Stimulated activated CD8-positive, alpha-beta memory T cell treated with anti-CD3 and anti-CD28 coated beads, Interleukin-4, amount 100 ng/mL, for 4 hours (primary cell): ENCODE measurements around the gene IL10.
A peak's percentile ranks its signal among the peaks of the same experiment; 100 is the strongest.

Experiments used
- DNase-seq, 2 donors: peaks; one replicate each; pipeline ENCODE4 v3.0.0-alpha.2; 2020; ENCODE audit warnings: low read depth in 2 of 2, low spot score in 1 of 2

IL10 gene

GRCh38 chr1:206737729-206738201 is 34.5 kb downstream of the IL10 start:
- no peak for DNase-seq

GRCh38 chr1:206736878-206737728 is 35.2 kb downstream of the IL10 start:
- peak in 1 of 2 donors; percentile 30 for DNase-seq

- DNase-seq: no peak
Observed at GRCh38 chr1:206735553-206736031, 36.7 kb downstream of the IL10 start.

- DNase-seq: peak; percentile 50 to 77
Observed at GRCh38 chr1:206734499-206735142, 37.7 kb downstream of the IL10 start.

GRCh38 chr1:206732992-206733391 is 39.3 kb downstream of the IL10 start:
- no peak for DNase-seq

- DNase-seq: no peak
Observed at GRCh38 chr1:206732508-206732907, 39.8 kb downstream of the IL10 start.

- DNase-seq: no peak
Observed at GRCh38 chr1:206729507-206729906, 42.8 kb downstream of the IL10 start.

- no peak for DNase-seq
Observed at GRCh38 chr1:206729050-206729449, 43.2 kb downstream of the IL10 start.

- no peak for DNase-seq
Observed at GRCh38 chr1:206728697-206728987, 43.7 kb downstream of the IL10 start.

- no peak for DNase-seq
Observed at GRCh38 chr1:206727981-206728696, 44.2 kb downstream of the IL10 start.

GRCh38 chr1:206725109-206725963 is 47.0 kb downstream of the IL10 start:
- DNase-seq: peak in 1 of 2 donors; percentile 28

GRCh38 chr1:206723805-206724472 is 48.4 kb downstream of the IL10 start:
- no peak for DNase-seq

- no peak for DNase-seq
Observed at GRCh38 chr1:206723462-206723804, 48.9 kb downstream of the IL10 start.

- DNase-seq: no peak
Observed at GRCh38 chr1:206722751-206723461, 49.4 kb downstream of the IL10 start.

GRCh38 chr1:206721454-206721853 is 50.8 kb downstream of the IL10 start:
- no peak for DNase-seq

GRCh38 chr1:206719169-206719839 is 53.0 kb downstream of the IL10 start:
- DNase-seq: no peak

- DNase-seq: no peak
Observed at GRCh38 chr1:206717674-206717989, 54.7 kb downstream of the IL10 start.
